ENCODE measurements around the gene RXFP2.

DNA sequence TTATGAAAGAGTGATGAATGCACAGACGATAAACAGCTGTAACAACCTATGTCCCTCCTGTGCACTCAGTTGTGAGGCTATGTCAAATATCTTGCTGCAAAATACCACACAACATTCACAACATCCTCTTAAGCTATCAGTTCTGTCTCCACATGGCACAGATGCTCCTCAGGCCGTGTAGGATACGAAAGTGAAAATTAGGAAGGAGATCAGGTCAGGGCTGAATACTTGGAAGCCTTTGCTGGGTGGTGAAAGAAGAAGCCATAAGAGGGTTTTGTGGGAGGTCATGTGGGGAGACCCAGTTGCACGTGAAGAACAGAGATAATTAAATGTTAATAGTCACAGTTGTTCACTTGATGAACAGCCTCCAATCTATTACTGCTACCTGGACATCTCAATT, 58.9 kb downstream of the RXFP2 start:
- TF ChIP-seq CTCF (IDR thresholded peaks at IDR 0.05): no peak
- no peak for TF ChIP-seq POLR2A (IDR thresholded peaks at IDR 0.05)
